A549 (cell line): ENCODE measurements around the gene SHC1. TPM values are rescaled to one million over a fixed set of nuclear protein-coding genes. Genes with fewer than 3 reads are reported as not detected.
A peak's percentile ranks its signal among the peaks of the same experiment; 100 is the strongest.

Source experiments
- ATAC-seq, 2 experiments: fragments of 200-7000 bp in 1 of 2; fragments of >200 bp in 1 of 2; cut with Nextera tagmentation in 1 of 2; cut with Tn5 transposase in 1 of 2; 3 replicates each; pipeline versions ENCODE4 v1.8.0 to v1.9.1; 2018 to 2020; ENCODE audit warnings: mild to moderate bottlenecking in 1 of 2, moderate library complexity in 1 of 2
- CTCF ChIA-PET: fragments of 300-600 bp; sonication (Branson Sonifier 250); formaldehyde crosslinking; extraction: SDS; loops from one replicate; lab custom pipeline; 2021; ENCODE audit warnings: antibody characterized with exemption, inconsistent platforms; lab: Yijun Ruan, JAX
- POLR2A ChIA-PET: fragments of 350-600 bp; formaldehyde crosslinking; extraction: SDS; loops from one replicate; lab custom pipeline; 2021; ENCODE audit warnings: antibody characterized with exemption, inconsistent platforms; lab: Yijun Ruan, JAX
- DNase-seq, 2 experiments: peaks; one replicate each; pipeline versions ENCODE4 v3.0.0 to v3.0.0-alpha.2; 2011 to 2016; ENCODE audit warnings: low read depth in 1 of 2, low spot score in 1 of 2
- FAIRE-seq: peaks from 2 replicates; lab custom pipeline; 2011; peaks lifted over from hg19 to GRCh38; lab: Jason Lieb, UNC
- H3K27ac ChIP-seq, 2 experiments: fragments of >200 bp; sonication (Bioruptor Twin); formaldehyde crosslinking; 3 replicates each; pipeline ENCODE4 v1.5.1; 2016 to 2017
- H3K4me1 ChIP-seq: fragments of >200 bp; sonication (Bioruptor Twin); formaldehyde crosslinking; 3 replicates; pipeline ENCODE4 v1.6.1; 2016
- H3K4me2 ChIP-seq: fragments of >200 bp; sonication (Bioruptor Twin); formaldehyde crosslinking; 3 replicates; pipeline ENCODE4 v1.6.1; 2016
- H3K4me3 ChIP-seq: fragments of >200 bp; sonication (Bioruptor Twin); formaldehyde crosslinking; 3 replicates; pipeline ENCODE4 v1.5.1; 2016
- H3K9me3 ChIP-seq: fragments of >200 bp; sonication (Bioruptor Twin); formaldehyde crosslinking; 3 replicates; pipeline ENCODE4 v1.6.1; 2016
- BHLHE40 ChIP-seq: IDR thresholded peaks from 2 replicates; pipeline ENCODE4 v1.6.1; 2012; ENCODE audit warnings: low read depth, low read length, inconsistent platforms
- CHD2 ChIP-seq: fragments of 150-350 bp; IDR thresholded peaks from 2 replicates; pipeline ENCODE4 v1.6.1; 2014; ENCODE audit warnings: low read length; ENCODE audit not compliant: partially characterized antibody
- EP300 ChIP-seq, 2 experiments: fragments of >200 bp; sonication (Bioruptor Twin); formaldehyde crosslinking; IDR thresholded peaks; 2 replicates in 1 of 2; 3 replicates in 1 of 2; pipeline ENCODE4 v1.6.1; 2016 to 2017
- ESRRA ChIP-seq: fragments of 150-350 bp; IDR thresholded peaks from 2 replicates; pipeline ENCODE4 v1.6.1; 2014; ENCODE audit warnings: mild to moderate bottlenecking, low read length, borderline replicate concordance
- FOXS1 ChIP-seq: fragments of 250-450 bp; sonication (Bioruptor Pico); IDR thresholded peaks from 2 replicates; pipeline ENCODE4 v1.5.0; 2020; ENCODE audit warnings: mild to moderate bottlenecking, moderate library complexity
- GATA3 ChIP-seq: IDR thresholded peaks from 2 replicates; pipeline ENCODE4 v1.6.1; 2012; ENCODE audit warnings: borderline replicate concordance
- HDAC2 ChIP-seq: fragments of 200-600 bp; sonication (generic); IDR thresholded peaks from 2 replicates; pipeline ENCODE4 v1.6.1; 2016
- HOXB5 ChIP-seq: fragments of 250-450 bp; sonication (Bioruptor Pico); IDR thresholded peaks from 2 replicates; pipeline ENCODE4 v1.5.0; 2020; ENCODE audit warnings: mild to moderate bottlenecking, moderate library complexity
- JUN ChIP-seq, 2 experiments: fragments of >200 bp; sonication (Bioruptor Twin); formaldehyde crosslinking; IDR thresholded peaks; 2 replicates in 1 of 2; 3 replicates in 1 of 2; pipeline ENCODE4 v1.6.1; 2016 to 2017
- KDM1A ChIP-seq: fragments of 200-600 bp; sonication (generic); IDR thresholded peaks from 2 replicates; pipeline ENCODE4 v1.6.1; 2016; ENCODE audit warnings: low read depth, mild to moderate bottlenecking
- KDM5A ChIP-seq: fragments of 200-600 bp; sonication (generic); IDR thresholded peaks from 2 replicates; pipeline ENCODE4 v1.6.1; 2016; ENCODE audit warnings: antibody characterized with exemption, mild to moderate bottlenecking
- MAFK ChIP-seq: fragments of 450-650 bp; IDR thresholded peaks from 2 replicates; pipeline ENCODE4 v1.6.1; 2014; ENCODE audit not compliant: partially characterized antibody
- NFE2L2 ChIP-seq: fragments of 150-350 bp; conservative IDR thresholded peaks from 2 replicates; pipeline ENCODE4 v1.6.1; 2014; ENCODE audit warnings: low read length
- PHF8 ChIP-seq: fragments of 200-600 bp; sonication (generic); IDR thresholded peaks from 2 replicates; pipeline ENCODE4 v1.6.1; 2016; ENCODE audit warnings: low read depth, mild to moderate bottlenecking, antibody characterized with exemption, moderate library complexity, borderline replicate concordance
- RCOR1 ChIP-seq: fragments of 150-350 bp; IDR thresholded peaks from 2 replicates; pipeline ENCODE4 v1.6.1; 2014; ENCODE audit warnings: antibody characterized with exemption, low read length, low read depth
- RFX5 ChIP-seq: fragments of 450-650 bp; IDR thresholded peaks from 2 replicates; pipeline ENCODE4 v1.7.1; 2014; ENCODE audit warnings: antibody characterized with exemption, mild to moderate bottlenecking, moderate library complexity
- TP53 ChIP-seq: fragments of 250-450 bp; sonication (Bioruptor Pico); IDR thresholded peaks from 2 replicates; pipeline ENCODE4 v1.5.0; 2021; ENCODE audit warnings: mild to moderate bottlenecking, moderate library complexity
- WGBS: methylation state at CpG from one replicate; pipeline ENCODE4 v1.1.6; 2017; ENCODE audit errors: missing lambda C conversion rate; 5-methylcytosine and 5-hydroxymethylcytosine counted together
- polyA plus RNA-seq, 4 experiments: library from polyadenylated mRNA; depleted of rRNA in 3 of 4; stranded (reverse); fragments of >200 nt; fragmentation: RNase III in 1 of 4; extraction: RNeasy Plus Mini Kit Qiagen cat#74134 plus additional on column Dnase treatment in 1 of 4; gene quantifications; 2 replicates in 3 of 4; 3 replicates in 1 of 4; pipeline ENCODE4 v1.2.3, GENCODE V29; 2011 to 2017
- TF ChIP-seq, protein P1 (sequence below): fragments of 150-350 bp; IDR thresholded peaks from 2 replicates; pipeline ENCODE4 v1.6.1; 2014; ENCODE audit warnings: low read depth, mild to moderate bottlenecking, low read length
- TF ChIP-seq, protein P2 (sequence below): IDR thresholded peaks from 2 replicates; pipeline ENCODE4 v1.6.1; 2012
- TF ChIP-seq, protein P3 (sequence below): fragments of 250-450 bp; sonication (Bioruptor Pico); IDR thresholded peaks from 2 replicates; pipeline ENCODE4 v1.5.0; 2021; ENCODE audit warnings: mild to moderate bottlenecking, moderate library complexity, borderline replicate concordance
- TF ChIP-seq, protein P4 (sequence below): IDR thresholded peaks from 2 replicates; pipeline ENCODE4 v1.6.1; 2012
- TF ChIP-seq, protein P5 (sequence below): IDR thresholded peaks from 2 replicates; pipeline ENCODE4 v1.6.1; 2012; ENCODE audit warnings: low read depth, borderline replicate concordance

The SHC1 gene
- polyA plus RNA-seq, 2 of the 4 experiments (the other 2 are of a cell fraction) = 118 to 174 TPM

DNA sequence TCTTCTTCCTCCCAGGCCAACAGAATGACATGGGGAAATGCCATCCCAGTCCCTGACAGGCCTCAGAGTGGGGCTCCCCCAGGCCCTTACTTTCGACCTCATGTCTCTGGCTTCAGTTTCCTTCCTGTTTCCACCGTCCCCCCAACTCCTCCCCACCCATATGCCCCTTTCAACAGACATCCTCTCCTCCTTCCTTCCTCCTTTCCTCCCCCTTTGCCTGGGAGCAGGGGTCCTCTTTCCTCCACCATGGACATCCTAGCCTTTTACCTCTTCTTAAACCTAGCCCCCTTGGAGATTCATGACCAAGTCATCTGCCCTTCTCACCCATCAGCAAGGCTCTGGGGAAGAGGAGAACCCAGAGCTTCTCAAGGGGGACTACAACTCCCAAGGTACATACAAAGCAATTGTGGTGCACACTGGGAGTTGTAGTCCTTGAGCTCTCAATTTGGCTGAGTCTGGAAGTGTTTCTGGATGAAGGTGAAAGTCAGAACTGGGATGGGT, 36.1 kb upstream of the SHC1 start:
- no peaks in the 10 kb centered on the region for H3K9me3 ChIP-seq
- peaks cover 74% of the 10 kb centered on the region for H3K4me1 ChIP-seq
- DNase-seq (peak in 1 of 2 experiments; percentile 59), FAIRE-seq (no peak), ATAC-seq (no peak)
- ChIA-PET POLR2A (interaction anchor here (1.0 kb wide), 1 partner anchor 9 kb away, joined by 3 read pairs; no protein-coding TSS in a partner anchor), CTCF (interaction anchor here (1.0 to 1.9 kb wide), 2 partner anchors 85 to 161 kb away, joined by 3 to 4 read pairs; no protein-coding TSS in a partner anchor)
- H3K4me2 ChIP-seq = peak overlapping the region; percentile 88
- WGBS = 79% methylated on average over 2 of the region's 2 CpGs
- TF ChIP-seq GATA3 (no peak), HDAC2 (no peak), HOXB5 (no peak), BHLHE40 (no peak), FOXS1 (CRISPR knock-in tag) (no peak), PHF8 (no peak), CHD2 (no peak), EP300 (IDR thresholded peaks at IDR 0.05) (no peak), KDM5A (no peak), MAFK (no peak), ESRRA (no peak), KDM1A (no peak), RCOR1 (no peak)
- TF ChIP-seq, protein P1, sequence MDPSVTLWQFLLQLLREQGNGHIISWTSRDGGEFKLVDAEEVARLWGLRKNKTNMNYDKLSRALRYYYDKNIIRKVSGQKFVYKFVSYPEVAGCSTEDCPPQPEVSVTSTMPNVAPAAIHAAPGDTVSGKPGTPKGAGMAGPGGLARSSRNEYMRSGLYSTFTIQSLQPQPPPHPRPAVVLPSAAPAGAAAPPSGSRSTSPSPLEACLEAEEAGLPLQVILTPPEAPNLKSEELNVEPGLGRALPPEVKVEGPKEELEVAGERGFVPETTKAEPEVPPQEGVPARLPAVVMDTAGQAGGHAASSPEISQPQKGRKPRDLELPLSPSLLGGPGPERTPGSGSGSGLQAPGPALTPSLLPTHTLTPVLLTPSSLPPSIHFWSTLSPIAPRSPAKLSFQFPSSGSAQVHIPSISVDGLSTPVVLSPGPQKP = no peak
- TF ChIP-seq, protein P2, sequence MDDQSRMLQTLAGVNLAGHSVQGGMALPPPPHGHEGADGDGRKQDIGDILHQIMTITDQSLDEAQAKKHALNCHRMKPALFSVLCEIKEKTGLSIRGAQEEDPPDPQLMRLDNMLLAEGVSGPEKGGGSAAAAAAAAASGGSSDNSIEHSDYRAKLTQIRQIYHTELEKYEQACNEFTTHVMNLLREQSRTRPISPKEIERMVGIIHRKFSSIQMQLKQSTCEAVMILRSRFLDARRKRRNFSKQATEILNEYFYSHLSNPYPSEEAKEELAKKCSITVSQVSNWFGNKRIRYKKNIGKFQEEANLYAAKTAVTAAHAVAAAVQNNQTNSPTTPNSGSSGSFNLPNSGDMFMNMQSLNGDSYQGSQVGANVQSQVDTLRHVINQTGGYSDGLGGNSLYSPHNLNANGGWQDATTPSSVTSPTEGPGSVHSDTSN = no peak
- TF ChIP-seq, protein P3, sequence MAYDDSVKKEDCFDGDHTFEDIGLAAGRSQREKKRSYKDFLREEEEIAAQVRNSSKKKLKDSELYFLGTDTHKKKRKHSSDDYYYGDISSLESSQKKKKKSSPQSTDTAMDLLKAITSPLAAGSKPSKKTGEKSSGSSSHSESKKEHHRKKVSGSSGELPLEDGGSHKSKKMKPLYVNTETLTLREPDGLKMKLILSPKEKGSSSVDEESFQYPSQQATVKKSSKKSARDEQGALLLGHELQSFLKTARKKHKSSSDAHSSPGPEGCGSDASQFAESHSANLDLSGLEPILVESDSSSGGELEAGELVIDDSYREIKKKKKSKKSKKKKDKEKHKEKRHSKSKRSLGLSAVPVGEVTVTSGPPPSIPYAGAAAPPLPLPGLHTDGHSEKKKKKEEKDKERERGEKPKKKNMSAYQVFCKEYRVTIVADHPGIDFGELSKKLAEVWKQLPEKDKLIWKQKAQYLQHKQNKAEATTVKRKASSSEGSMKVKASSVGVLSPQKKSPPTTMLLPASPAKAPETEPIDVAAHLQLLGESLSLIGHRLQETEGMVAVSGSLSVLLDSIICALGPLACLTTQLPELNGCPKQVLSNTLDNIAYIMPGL (CRISPR knock-in tag) = no peak
- H3K4me3 ChIP-seq = no peak overlapping the region
- peak overlapping the region; percentile 98 to 100 for H3K27ac ChIP-seq

DNA sequence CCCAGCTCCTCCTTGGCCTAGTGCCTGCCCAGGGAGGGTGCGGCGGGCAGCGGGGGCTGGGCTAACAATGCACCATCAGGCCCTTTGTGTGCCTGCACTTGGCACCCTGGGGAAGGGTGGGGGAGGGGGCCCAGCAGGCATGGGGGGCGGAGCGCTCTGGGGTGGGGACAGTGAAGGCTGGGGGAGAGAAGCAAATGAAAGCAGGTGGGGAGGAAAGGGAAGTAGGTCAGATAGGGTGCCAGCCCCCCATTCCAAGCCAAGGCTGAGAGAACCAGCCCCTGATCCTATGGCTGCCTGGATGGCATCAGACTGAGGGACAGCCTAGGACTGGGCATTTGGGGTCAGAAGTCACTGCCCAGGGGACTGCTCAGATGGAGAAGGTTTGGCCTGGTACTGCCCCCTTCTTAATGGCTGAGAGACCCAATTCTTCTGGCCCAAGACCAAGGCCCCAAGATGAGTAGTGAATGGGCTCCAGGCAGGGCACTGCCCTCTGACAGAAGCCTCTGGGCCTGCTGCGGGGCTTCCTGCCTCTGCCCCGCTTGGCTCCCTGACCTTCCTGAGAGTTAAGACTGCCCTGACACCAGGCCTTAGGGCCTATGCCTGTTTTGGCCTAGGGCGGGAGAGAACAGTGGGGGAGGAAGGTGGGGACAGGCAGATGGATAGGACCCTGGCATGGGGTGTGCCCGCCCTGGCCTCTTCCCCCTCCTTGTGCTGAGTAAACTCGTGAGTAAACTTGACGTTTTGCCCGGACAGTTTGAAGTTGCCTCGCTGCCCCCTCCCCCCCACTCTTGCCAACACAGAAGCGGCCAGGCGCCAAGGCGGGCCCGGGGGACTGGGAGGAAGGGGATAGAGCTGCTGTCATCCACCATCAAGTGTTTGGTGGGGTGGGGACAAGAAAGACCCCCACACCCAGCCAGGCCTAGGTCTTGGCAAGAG, 34.8 kb upstream of the SHC1 start:
- CTCF ChIA-PET = interaction anchor here (1.9 kb wide), 1 partner anchor 86 kb away, joined by 4 read pairs; no protein-coding TSS in a partner anchor
- ATAC-seq (peak in 1 of 2 experiments; percentile 1; a peak in 2 of 6 replicates), FAIRE-seq (no peak), DNase-seq (peak in 1 of 2 experiments; percentile 79)
- peak overlapping the region; percentile 88 for H3K4me2 ChIP-seq
- POLR2A ChIA-PET = interaction anchor here (0.8 to 3.1 kb wide), 4 partner anchors 11 to 80 kb away, joined by 3 to 14 read pairs (median 8); partner anchors contain the start of gene SHC1
- H3K27ac ChIP-seq = peak overlapping the region; percentile 98 to 100
- TF ChIP-seq NFE2L2 (no peak), GATA3 (no peak), TP53 (no peak), RFX5 (no peak), JUN (IDR thresholded peaks at IDR 0.05) (peak in 1 of 2 experiments; percentile 43; a peak in 2 of 5 replicates), EP300 (IDR thresholded peaks at IDR 0.05) (peak in 1 of 2 experiments; percentile 39; a peak in 1 of 5 replicates), HDAC2 (no peak)
- TF ChIP-seq, protein P4, sequence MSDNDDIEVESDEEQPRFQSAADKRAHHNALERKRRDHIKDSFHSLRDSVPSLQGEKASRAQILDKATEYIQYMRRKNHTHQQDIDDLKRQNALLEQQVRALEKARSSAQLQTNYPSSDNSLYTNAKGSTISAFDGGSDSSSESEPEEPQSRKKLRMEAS = peak; percentile 67
- TF ChIP-seq, protein P5, sequence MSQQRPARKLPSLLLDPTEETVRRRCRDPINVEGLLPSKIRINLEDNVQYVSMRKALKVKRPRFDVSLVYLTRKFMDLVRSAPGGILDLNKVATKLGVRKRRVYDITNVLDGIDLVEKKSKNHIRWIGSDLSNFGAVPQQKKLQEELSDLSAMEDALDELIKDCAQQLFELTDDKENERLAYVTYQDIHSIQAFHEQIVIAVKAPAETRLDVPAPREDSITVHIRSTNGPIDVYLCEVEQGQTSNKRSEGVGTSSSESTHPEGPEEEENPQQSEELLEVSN = no peak
- H3K4me1 ChIP-seq = peaks cover 61% of the 10 kb centered on the region
- WGBS = 0% methylated on average over 8 of the region's 17 CpGs
- peak overlapping the region; percentile 80 for H3K4me3 ChIP-seq
- no peaks in the 10 kb centered on the region for H3K9me3 ChIP-seq
